Activated CD4-positive, CD25-positive, alpha-beta regulatory T cell (primary cell): ENCODE data around the gene MALL.
"Not testable (repeated sequence)": the region's sequence is repeated elsewhere in the genome, so short reads cannot be mapped to it uniquely, and the experiment has no call there.

ENCODE experiments used
- DNase-seq, 4 experiments: peaks; one replicate each; lab custom pipeline; 2025; lab: John Stamatoyannopoulos, UW

The MALL gene

GRCh38 chr2:110097506-110098220 lies 18.0 kb downstream of the MALL start:
- no peak for DNase-seq

DNA sequence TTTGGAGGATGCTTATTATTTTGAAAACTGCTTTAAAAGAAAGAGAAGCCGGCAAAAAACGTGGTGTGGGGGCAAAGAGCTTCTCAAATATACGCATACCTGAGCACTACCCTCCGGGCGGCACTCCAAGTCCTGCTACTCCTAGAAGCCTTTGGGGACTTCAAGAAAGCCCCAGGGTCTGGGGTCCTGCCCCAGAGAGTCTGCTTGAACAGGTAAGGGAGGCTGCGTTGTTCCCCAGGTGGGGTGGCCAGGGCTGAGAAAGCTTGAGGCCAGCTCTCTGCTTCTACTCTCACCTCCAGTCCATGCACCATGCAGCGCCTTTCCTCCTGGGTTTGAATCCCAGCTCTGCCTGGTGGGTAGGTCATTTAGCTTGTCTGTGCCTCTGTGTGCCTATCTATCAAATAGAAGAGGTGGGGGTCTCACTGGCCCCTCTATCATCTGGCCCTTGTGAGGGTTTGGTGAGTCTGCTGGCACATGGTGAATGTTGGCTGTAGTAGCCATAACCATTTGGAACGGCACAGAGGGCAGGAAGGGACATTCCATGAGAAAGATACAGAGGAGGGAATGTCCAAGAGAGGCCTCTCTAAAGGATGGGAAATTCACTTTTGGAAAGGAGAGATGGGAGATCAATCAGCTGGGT lies 19.5 kb downstream of the MALL start:
- DNase-seq: no peak

DNA sequence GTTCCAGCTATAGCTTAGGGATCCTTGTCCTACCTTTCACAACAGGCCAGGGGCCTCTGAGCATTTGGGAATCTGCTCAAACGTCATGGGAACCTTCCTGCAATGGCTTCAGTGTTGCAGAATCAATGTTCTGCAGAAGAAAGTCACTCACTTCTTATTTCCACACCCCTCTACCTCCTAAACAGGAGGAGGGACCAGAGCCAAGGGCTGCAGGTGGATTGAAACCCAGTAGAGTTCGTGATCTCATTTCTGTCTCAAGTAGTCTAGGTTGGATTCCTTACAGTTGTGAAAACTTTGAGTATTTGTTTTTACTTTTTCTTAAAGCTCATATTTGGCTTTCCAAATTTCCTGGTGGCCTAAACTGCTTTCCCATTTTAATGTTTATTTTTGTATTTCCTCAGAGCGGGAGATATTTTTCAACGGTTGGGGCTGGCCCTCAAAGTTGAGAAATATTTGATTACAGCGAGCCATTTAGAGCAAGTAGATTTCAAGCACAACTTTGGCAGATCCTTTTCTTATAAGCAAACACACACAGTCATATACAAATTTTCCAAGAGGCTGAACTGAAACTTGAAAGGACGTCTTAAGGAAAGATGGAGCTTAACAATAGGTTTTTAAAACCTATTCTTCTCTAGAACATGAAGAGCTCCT lies 20.6 kb downstream of the MALL start:
- not testable (repeated sequence) for DNase-seq

- DNase-seq: not testable (repeated sequence)
These were observed 21.7 kb downstream of the MALL start for GRCh38 chr2:110093924-110094323.

DNA sequence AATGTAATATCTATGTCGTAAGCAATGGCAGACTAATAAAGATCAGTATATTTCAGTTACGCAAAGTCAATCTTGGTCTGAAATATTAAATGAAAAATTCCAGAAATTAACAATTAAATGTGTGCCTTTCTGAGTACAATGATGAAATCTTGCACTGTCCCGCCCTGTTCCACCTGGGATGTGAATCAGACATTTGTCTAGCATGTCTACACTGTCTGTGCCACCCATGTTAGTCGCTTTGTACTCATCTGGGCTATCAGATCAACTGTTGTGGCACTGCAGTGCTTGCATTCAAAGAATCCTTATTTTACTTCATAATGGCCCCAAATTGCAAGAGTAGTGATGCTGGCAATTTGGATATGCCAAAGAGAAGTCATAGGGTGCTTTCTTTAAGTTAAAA lies 25.5 kb downstream of the MALL start:
- not testable (repeated sequence) for DNase-seq

DNA sequence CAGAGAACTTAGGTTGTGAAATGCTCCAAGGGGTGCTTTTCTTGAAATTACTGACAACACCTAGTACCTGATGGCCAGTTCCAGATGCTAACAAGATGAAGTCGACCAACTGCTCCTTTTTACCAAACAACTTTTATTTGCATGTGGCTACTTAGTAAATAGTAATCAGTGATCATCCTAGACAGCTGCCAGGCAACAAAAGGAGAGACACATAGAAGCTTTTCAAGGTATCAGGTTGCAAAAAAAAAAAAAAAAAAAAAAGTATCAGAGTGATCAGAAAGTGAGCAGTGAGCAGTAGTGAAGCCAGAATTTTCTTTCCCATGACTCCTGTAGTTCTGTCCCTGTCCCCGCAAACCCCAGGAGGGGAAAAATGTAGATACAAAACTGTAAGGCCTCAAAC lies 31.9 kb downstream of the MALL start:
- DNase-seq: not testable (repeated sequence)

GRCh38 chr2:110083162-110083561 lies 32.5 kb downstream of the MALL start:
- DNase-seq: not testable (repeated sequence)

GRCh38 chr2:110078104-110078503 lies 37.5 kb downstream of the MALL start:
- not testable (repeated sequence) for DNase-seq

- not testable (repeated sequence) for DNase-seq
These were observed 39.7 kb downstream of the MALL start for GRCh38 chr2:110075896-110076295.

DNA sequence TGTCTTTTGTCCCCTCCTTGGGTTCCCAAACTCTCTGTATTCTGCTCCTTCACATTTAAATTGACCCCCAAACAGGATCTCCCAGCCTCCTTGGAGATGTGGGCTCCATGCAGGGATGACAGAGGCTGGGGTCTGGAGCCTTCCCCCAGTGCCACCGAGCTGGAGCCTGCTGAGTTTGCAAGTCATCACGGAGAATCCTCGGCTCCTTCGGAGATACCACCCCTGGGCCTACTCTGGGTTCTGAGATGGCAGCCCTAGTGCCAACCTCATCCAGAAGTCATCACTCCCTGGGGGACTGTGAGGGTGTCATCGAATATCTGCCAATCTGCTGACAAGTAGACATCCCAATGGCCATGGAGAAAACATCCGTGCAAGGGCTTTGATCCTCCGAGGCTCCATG lies 45.8 kb downstream of the MALL start:
- not testable (repeated sequence) for DNase-seq

GRCh38 chr2:110068153-110068552 lies 47.5 kb downstream of the MALL start:
- not testable (repeated sequence) for DNase-seq

DNA sequence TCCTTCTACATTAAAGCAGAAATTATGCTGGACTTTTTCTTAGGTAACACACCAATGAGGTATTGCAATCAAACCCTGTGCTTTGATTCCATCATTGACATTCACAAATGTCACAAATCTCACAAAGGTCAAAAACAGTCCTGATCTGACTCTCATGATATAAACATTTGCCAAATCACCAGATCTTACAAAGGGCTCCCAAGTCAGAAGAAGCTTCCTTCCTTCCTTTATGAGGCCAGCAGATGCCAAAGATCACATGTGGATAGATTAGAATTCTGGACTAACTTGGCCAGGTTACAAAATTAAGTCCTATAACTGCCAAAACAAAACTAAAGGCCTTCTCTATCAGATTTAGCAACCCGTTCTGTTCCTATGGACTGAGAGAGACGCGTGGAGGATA lies 53.3 kb downstream of the MALL start:
- not testable (repeated sequence) for DNase-seq

DNA sequence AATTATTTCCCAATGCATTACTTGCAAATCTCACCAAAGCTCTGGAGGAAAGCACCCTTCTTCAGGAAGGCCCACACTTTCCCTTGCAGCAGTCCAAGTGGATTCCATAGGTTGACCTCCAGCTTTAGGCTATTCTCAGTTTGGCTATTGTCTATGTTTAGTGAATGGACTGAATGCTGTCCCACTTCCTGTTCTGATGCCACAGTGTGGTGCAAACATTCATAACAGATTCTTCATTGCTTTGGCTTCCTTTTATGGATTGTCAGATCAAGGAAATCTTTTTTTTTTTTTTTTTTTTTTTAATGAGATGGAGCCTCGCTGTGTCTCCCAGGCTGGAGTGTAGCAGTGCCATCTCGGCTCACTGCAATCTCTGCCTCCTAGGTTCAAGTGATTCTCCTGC lies 55.1 kb downstream of the MALL start:
- DNase-seq: not testable (repeated sequence)

DNA sequence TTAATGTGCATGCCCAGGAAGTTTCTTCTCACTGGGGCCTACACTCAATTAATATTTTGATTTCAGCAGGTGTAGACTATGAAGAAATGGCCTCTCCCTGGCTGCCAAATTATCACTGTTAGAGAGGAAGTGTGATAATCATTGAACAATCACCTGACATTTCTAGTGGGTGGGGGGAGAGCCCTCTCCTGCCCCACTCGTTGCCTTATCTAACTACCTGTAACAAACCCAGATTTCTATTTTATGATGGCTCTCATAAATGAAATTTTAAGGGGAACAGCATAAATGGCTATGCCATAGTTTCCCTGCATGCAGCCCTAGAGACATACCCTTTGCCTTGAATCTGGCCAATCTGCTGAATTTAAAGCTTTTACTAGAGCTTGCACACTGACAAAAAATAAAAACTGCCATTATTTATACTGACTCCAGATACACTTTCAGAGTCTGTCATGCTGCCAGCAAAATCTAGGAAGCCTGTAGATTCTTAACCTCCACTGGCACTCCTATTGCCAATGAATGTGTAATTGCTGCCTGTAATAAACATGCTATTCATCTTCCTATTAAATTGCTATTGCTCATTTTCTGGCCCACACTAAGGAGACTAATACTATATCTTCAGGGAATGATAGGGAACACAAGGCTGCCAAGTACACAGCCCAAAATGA lies 55.8 kb downstream of the MALL start:
- not testable (repeated sequence) for DNase-seq

GRCh38 chr2:110059009-110059693 lies 56.5 kb downstream of the MALL start:
- DNase-seq: not testable (repeated sequence)

- DNase-seq: not testable (repeated sequence)
These were observed 57.6 kb downstream of the MALL start for GRCh38 chr2:110058034-110058433.

DNA sequence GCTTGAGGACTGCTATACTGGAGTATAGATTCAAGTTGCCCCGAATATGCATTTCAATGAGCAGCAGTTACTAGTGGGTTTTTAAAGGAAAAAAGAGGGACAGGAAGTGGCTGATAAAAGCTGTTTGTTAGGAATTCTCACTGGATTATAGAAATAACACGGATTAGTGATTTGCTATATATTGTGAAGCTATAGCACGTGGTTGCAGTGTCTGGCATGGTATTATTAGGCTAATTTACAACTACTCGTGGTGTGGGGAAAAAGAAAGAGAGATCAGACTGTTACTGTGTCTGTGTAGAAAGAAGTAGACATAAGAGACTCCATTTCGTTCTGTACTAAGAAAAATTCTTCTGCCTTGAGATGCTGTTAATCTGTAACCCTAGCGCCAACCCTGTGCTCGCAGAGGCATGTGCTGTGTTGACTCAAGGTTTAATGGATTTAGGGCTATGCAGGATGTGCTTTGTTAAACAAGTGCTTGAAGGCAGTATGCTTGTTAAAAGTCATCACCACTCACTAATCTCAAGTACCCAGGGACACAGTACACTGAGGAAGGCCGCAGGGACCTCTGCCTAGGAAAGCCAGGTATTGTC lies 59.7 kb downstream of the MALL start:
- DNase-seq: not testable (repeated sequence)

GRCh38 chr2:110054521-110055407 lies 60.9 kb downstream of the MALL start:
- DNase-seq: not testable (repeated sequence)

DNA sequence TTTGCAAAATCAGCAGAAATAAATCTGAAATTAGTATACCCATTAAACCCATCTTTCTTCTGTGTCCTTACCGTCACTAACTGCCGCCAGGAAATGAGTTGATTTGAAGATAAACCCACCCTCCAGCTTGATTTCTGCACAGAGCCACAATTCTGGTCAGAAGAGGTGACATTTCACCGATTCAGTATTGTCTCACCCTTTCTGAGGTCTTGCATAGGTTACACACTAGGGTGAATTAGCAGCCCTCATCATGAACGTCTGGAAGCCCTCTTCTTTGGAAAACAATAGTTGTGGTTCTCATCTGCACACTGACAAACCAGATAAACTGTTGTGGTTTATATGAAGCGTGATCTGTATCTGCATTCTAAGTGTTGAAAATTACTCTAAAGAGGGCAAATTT lies 61.9 kb downstream of the MALL start:
- not testable (repeated sequence) for DNase-seq

DNA sequence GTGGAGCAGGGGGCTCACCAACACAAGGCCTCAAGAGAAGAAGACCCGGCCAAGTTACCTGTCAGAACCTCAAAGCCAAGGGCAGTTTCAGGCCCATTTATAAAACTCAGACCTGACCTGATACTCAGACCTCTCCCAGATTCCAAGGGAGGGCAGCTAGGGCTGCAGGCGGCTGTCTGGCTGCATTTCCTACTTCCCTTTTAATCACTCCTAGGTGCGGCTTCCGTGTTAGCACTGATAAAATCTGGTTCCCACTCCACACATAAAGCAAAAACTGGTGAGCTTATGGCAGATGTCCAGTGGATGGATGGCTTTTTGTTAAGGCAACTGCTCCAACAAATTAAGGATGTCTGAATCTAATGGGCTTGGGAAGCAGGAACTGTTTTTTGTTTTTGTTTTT lies 63.5 kb downstream of the MALL start:
- not testable (repeated sequence) for DNase-seq
